ENCODE measurements around the gene NKD1.

Gene NKD1

GRCh38 chr16:50558913-50559312 is 10.7 kb downstream of the NKD1 start:
- DNase-seq (ENCODE audit: low read depth in 2 of 2) = no peak

- DNase-seq (ENCODE audit: low read depth in 2 of 2) = no peak
These were observed 11.1 kb downstream of the NKD1 start for GRCh38 chr16:50559342-50559741.

GRCh38 chr16:50559804-50560514 is 11.8 kb downstream of the NKD1 start:
- no peak for DNase-seq (ENCODE audit: low read depth in 2 of 2)

- no peak for DNase-seq (ENCODE audit: low read depth in 2 of 2)
These were observed 13.0 kb downstream of the NKD1 start for GRCh38 chr16:50560903-50561863.

- DNase-seq (ENCODE audit: low read depth in 2 of 2) = no peak
These were observed 14.5 kb downstream of the NKD1 start for GRCh38 chr16:50562657-50563056.

GRCh38 chr16:50563989-50564388 is 15.8 kb downstream of the NKD1 start:
- no peak for DNase-seq (ENCODE audit: low read depth in 2 of 2)

- DNase-seq (ENCODE audit: low read depth in 2 of 2) = no peak
These were observed 17.2 kb downstream of the NKD1 start for GRCh38 chr16:50565428-50565827.

GRCh38 chr16:50566014-50566962 is 18.1 kb downstream of the NKD1 start:
- no peak for DNase-seq (ENCODE audit: low read depth in 2 of 2)

- DNase-seq (ENCODE audit: low read depth in 2 of 2) = no peak
These were observed 19.5 kb downstream of the NKD1 start for GRCh38 chr16:50567651-50568050.

- DNase-seq (ENCODE audit: low read depth in 2 of 2) = no peak
These were observed 20.1 kb downstream of the NKD1 start for GRCh38 chr16:50568187-50568815.

GRCh38 chr16:50570354-50570753 is 22.2 kb downstream of the NKD1 start:
- DNase-seq (ENCODE audit: low read depth in 2 of 2) = no peak

- no peak for DNase-seq (ENCODE audit: low read depth in 2 of 2)
These were observed 22.8 kb downstream of the NKD1 start for GRCh38 chr16:50570808-50571598.

- DNase-seq (ENCODE audit: low read depth in 2 of 2) = no peak
These were observed 23.6 kb downstream of the NKD1 start for GRCh38 chr16:50571786-50572185.

GRCh38 chr16:50572700-50573099 is 24.5 kb downstream of the NKD1 start:
- DNase-seq (ENCODE audit: low read depth in 2 of 2) = no peak

GRCh38 chr16:50573279-50573678 is 25.1 kb downstream of the NKD1 start:
- no peak for DNase-seq (ENCODE audit: low read depth in 2 of 2)

GRCh38 chr16:50573947-50574744 is 25.9 kb downstream of the NKD1 start:
- no peak for DNase-seq (ENCODE audit: low read depth in 2 of 2)

- DNase-seq (ENCODE audit: low read depth in 2 of 2) = no peak
These were observed 26.5 kb downstream of the NKD1 start for GRCh38 chr16:50574745-50575136.

- DNase-seq (ENCODE audit: low read depth in 2 of 2) = no peak
These were observed 27.5 kb downstream of the NKD1 start for GRCh38 chr16:50575743-50576142.

- DNase-seq (ENCODE audit: low read depth in 2 of 2) = no peak
These were observed 28.4 kb downstream of the NKD1 start for GRCh38 chr16:50576403-50577113.
